Measurements from ENCODE around the gene MYO5B.
A peak's percentile ranks its signal among the peaks of the same experiment; 100 is the strongest.

The MYO5B gene

GRCh38 chr18:50196261-50196660 lies 1.3 kb upstream of the MYO5B start:
- TF ChIP-seq, protein P1, sequence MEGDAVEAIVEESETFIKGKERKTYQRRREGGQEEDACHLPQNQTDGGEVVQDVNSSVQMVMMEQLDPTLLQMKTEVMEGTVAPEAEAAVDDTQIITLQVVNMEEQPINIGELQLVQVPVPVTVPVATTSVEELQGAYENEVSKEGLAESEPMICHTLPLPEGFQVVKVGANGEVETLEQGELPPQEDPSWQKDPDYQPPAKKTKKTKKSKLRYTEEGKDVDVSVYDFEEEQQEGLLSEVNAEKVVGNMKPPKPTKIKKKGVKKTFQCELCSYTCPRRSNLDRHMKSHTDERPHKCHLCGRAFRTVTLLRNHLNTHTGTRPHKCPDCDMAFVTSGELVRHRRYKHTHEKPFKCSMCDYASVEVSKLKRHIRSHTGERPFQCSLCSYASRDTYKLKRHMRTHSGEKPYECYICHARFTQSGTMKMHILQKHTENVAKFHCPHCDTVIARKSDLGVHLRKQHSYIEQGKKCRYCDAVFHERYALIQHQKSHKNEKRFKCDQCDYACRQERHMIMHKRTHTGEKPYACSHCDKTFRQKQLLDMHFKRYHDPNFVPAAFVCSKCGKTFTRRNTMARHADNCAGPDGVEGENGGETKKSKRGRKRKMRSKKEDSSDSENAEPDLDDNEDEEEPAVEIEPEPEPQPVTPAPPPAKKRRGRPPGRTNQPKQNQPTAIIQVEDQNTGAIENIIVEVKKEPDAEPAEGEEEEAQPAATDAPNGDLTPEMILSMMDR (IDR thresholded peaks at IDR 0.05; ENCODE audit: control insufficient read depth, extremely low read depth, insufficient read depth) = no peak
- DNase-seq (ENCODE audit: low read depth) = no peak
- H3K4me3 ChIP-seq (ENCODE audit: low read depth, low read length) = no peak overlapping the region

DNA sequence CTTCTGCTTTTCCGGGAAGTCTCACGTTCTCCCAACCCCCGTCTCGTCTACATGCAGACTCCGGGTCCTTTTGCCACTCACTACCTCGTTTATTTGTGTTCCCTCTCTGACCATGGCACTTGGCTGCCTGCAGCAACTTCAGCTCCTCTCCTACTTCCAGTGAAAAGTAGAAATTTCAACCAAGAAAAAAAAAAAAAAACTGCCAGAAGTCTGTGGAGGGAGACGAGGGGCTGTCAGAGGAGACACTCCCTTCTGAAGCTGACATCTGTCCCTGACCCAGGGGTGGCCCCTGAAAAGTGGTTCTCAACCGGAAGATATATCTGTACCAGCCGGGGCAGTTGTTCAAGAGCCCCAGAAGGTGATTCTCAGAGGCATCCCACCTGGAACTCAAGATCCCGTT lies 742 bp upstream of the MYO5B start:
- H3K4me3 ChIP-seq (ENCODE audit: low read depth, low read length) = peak overlapping the region; percentile 46
- DNase-seq (ENCODE audit: low read depth) = no peak
- TF ChIP-seq, protein P1 (IDR thresholded peaks at IDR 0.05; ENCODE audit: control insufficient read depth, extremely low read depth, insufficient read depth) = no peak

DNA sequence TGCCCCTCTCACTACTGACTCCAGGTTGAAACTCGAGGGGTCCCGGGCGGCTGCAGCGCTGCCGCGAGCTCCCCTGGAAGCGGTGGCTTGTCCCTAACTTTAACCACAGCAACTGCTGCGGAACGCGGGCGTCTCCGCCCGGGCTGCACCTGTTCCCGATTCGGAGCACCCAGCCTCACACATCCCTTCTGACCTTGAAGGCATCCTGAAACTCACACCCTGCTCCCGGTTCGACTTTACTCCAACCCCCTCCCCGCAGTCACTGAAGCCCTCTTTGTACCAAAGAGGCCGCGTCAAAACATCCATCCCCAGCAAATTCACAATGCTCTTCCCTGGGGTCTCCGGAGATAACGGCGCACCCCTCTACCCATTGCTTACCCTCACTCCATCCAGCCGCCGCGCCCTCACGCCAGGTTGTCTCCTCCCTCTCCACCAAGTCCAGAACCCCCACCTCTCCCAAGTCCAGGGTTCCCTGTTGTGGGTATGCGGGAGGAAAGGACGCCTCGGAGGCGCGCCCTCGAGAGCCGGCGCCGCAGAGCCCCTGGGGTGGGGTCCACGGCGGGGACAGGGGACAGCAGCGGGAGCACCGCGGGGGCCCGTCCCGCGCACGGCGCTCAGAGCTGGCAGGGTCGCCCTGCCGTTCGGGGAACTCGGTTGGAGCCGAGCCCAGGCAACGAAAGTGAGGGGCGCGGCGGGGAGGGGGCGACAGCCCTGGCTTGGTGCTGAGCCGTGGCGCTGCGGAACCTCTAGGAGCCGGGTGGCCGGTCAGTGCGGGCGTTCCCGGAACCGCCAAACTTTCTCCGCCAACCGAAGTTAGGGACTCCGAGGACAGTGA lies 934 bp downstream of the MYO5B start:
- TF ChIP-seq, protein P1 (IDR thresholded peaks at IDR 0.05; ENCODE audit: control insufficient read depth, extremely low read depth, insufficient read depth) = no peak
- H3K4me3 ChIP-seq (ENCODE audit: low read depth, low read length) = peak overlapping the region; percentile 55
- DNase-seq (ENCODE audit: low read depth) = no peak

GRCh38 chr18:50192995-50193795 lies 1.8 kb downstream of the MYO5B start:
- no peak for DNase-seq (ENCODE audit: low read depth)
- H3K4me3 ChIP-seq (ENCODE audit: low read depth, low read length) = peak overlapping the region; percentile 55
- TF ChIP-seq, protein P1 (IDR thresholded peaks at IDR 0.05; ENCODE audit: control insufficient read depth, extremely low read depth, insufficient read depth) = no peak

- DNase-seq (ENCODE audit: low read depth) = no peak
These were observed 4.0 kb downstream of the MYO5B start for GRCh38 chr18:50190926-50191325.

GRCh38 chr18:50190236-50190635 lies 4.7 kb downstream of the MYO5B start:
- TF ChIP-seq, protein P1 (IDR thresholded peaks at IDR 0.05; ENCODE audit: control insufficient read depth, extremely low read depth, insufficient read depth) = no peak
- no peak overlapping the region for H3K4me3 ChIP-seq (ENCODE audit: low read depth, low read length)
- no peak for DNase-seq (ENCODE audit: low read depth)

More at GRCh38 chr18:50190926-50191325, 4.0 kb downstream of the MYO5B start:
- TF ChIP-seq, protein P1 (IDR thresholded peaks at IDR 0.05; ENCODE audit: control insufficient read depth, extremely low read depth, insufficient read depth) = no peak
- H3K4me3 ChIP-seq (ENCODE audit: low read depth, low read length) = no peak overlapping the region
